Right ventricle myocardium superior (tissue), 1 donor: ENCODE measurements around the gene IDUA. TPM values are rescaled to one million over a fixed set of nuclear protein-coding genes. Genes with fewer than 3 reads are reported as not detected.
A peak's percentile ranks its signal among the peaks of the same experiment; 100 is the strongest.

Experiments
- ATAC-seq: fragments of 200-7000 bp; cut with Tn5 transposase; one replicate; pipeline ENCODE4 v1.9.1; 2020; ENCODE audit warnings: mild to moderate bottlenecking; ENCODE audit not compliant: poor library complexity
- DNase-seq: peaks from one replicate; pipeline ENCODE4 v3.0.0-alpha.2; 2020
- intact Hi-C: fragments of 100-400 bp; cut with DNase I; formaldehyde crosslinking; loops from one replicate; pipeline ENCODE4 v1.11.2; 2022
- total RNA-seq: library from RNA; stranded (reverse); fragmentation: NEBNext Ultra II Directional; extraction: Animal tissue kit (Norgen Biotek cat#: 25700); gene quantifications from one replicate; pipeline ENCODE4 v1.2.1, GENCODE V29; 2021
- donor health status: DM: no; HTN: yes; CAD: no; lungs with severe emphysema.

The IDUA gene
- total RNA-seq, 1 donor from 2014 or later = 8.4 TPM

- no peak for DNase-seq
- no peak for ATAC-seq
- intact Hi-C loops = no loop called here
Observed at GRCh38 chr4:982291-982690, 4.6 kb upstream of the IDUA start.

DNA sequence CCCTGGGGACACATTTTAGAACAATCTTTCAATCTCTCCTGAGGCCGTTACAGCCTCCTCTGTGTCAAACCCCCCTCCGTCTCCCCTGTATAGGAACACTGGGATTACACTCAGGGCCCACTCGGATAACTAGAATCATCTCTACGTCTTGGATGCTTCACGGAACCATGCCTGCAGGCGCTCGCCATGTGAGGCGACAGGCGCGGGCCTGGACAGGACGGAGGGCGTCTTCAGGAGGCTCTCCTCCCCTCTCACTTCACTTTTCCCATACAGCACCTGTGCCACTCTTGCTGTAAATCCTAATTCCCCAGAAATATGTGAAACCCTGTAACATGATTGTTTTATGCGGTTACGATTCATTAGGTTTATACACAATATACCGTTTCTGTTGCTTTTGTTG is 4.0 kb upstream of the IDUA start:
- DNase-seq (no peak), ATAC-seq (no peak)
- intact Hi-C loops = no loop called here

DNA sequence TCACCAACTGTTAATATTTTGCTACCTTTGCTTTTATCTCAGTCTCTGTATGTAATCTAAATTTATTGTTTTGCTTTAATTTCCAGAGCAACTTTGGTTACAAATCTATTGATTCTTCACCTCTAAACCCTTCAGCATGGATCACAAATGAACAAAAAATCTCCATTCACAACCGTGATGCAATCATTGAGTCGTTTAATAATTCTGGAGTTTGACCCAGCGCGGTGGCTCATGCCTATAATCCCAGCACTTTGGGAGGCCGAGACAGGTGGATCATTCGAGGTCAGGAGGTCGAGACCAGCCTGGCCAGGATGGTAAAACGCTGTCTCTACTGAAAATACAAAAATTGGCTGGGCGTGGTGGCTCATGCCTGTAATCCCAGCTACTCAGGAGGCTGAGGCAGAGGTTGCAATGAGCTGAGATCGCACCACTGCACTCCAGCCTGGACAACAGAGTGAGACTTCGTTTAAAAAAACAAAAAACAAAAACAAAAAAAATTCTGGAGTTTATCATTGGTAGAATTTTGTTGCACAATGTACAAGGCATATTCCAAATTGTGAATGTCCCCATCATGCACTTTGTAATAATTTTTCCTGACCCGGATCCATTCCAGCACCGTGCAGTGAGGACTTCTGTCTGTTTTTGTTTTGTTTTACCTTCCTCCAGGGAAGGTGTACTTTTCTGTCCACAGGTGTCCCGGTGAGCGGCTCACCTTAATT is 2.3 kb upstream of the IDUA start:
- DNase-seq (no peak), ATAC-seq (no peak)
- intact Hi-C loops = no loop called here

- peak; percentile 87 for DNase-seq
- ATAC-seq = peak; percentile 79
- intact Hi-C loops = no loop called here
Observed at GRCh38 chr4:985123-985830, 1.6 kb upstream of the IDUA start.

- ATAC-seq (peak; percentile 30), DNase-seq (no peak)
- intact Hi-C loops = no loop called here
Observed at GRCh38 chr4:986428-986878, 391 bp upstream of the IDUA start.

DNA sequence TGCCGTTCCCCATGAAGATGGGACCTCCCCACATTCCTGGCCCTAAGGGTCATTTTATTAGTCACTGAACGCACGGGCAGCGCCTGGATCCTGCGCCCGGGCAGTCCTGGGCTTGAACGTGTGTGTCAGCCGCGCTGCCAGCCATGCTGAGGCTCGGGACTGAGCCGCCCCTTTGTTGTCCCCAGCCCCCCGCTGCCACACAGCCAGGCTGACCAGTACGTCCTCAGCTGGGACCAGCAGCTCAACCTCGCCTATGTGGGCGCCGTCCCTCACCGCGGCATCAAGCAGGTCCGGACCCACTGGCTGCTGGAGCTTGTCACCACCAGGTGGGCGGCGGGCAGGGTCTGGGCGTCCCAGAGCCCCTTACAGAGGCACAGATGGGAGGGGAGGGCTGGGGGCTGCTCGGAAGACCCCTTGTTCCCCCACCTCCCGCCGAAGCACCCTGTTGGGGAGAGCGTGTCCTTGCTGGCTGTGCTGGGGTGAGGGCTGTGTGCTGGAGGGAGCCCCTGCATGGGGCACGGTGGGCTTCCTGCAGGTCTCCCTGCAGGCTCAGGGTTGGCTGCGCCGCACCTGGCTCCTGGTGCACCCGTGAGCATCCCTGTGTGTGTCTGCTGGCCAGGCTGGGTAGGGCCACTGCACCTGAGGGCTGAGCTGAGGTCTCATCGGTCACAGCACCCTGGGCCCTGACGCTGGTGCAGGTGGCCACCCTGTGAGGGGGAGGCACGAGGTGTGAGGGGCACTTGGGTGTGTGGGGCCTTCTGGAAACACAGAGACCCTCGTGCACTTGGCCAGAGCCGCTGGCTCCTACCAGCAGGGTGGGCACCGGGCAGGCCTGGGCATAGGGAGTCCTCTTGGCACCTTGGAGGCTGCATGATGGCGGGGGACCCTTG is 1.0 kb downstream of the IDUA start:
- intact Hi-C loops = no loop called here
- no peak for ATAC-seq
- DNase-seq = no peak

DNA sequence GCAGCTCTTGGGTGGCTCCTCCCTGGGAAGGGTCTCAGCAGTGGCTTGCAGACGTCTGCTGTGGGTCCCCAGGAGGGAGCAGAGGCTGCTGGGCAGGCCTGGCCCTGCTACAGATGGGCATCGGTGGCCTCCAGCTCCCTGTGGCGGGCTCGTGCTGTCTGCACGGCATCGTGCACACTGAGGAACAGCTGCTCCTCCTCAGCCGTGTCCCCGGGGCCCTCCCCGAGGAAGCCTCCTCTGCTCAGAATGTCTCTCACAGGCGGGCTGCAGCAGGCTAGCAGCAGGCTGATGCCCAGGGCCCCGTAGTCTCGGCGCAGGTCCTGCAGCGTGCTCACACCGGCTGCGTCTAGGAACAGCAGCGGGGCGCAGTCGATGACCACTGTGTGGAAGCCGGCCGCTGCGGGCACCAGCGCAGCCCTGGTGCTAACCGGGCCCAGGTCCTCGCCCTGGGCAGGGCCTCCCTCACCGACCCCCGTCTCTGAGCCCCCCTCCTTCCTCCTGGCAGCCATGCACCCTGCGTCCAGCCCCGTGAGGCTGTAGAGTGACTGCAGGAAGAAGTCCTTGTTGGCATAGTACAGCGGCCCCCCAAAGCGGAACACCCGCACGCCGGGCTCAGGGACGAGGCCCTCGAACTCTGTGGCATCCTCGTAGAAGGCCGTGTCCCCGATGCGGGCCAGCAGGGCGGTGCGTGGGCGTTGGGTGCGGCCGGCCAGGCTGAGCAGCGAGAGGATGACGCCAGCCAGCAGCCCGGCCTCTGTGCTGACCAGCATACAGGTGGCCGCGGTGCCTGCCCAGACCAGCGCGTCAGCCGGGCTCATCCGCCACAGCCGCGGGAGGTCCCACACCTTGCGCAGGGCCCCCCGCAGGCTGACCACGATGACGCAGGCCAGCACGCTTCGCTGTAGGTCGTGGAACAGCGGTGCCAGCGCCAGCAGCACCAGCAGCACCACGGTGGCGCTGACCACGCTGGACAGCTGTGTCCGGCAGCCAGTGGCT is 2.2 kb downstream of the IDUA start:
- intact Hi-C loops = no loop called here
- DNase-seq = no peak

DNA sequence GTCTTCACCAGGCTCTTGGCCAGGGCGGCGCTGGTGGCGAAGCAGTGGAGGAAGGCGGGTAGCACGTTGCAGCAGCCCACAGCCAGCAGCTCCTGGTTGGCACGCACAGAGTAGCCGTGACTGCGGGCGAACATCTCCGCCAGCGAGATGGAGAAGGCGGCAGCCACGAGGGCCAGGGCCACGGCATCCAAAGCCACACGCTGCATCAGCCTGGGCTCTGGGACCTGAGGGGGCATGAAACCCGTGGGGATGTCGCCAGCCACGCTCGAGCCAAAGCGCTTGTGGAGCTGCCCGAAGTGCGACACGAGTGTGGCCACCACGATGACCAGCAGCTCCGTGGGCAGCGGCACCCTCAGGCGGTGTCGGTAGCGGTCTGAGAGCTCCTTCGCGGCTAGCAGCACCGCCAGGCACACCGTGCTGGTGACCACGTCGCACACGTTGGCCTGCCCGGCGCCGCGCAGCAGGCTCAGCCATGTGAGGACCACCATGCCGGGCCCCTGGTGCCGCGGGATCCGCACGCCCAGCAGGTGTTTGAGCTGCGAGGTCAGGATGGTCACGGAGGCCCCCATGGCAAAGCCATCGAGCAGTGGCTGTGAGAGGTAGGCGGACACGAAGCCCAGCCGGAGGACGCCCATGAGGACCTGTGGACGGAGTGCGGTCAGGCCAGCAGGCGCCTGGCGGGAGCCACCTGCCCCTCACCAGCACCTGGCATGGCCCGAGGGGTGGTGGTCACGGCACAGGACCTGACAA is 3.1 kb downstream of the IDUA start:
- intact Hi-C loops = no loop called here
- no peak for ATAC-seq
- no peak for DNase-seq

More for the DNA sequence above, 2.2 kb downstream of the IDUA start:
- no peak for ATAC-seq

DNA sequence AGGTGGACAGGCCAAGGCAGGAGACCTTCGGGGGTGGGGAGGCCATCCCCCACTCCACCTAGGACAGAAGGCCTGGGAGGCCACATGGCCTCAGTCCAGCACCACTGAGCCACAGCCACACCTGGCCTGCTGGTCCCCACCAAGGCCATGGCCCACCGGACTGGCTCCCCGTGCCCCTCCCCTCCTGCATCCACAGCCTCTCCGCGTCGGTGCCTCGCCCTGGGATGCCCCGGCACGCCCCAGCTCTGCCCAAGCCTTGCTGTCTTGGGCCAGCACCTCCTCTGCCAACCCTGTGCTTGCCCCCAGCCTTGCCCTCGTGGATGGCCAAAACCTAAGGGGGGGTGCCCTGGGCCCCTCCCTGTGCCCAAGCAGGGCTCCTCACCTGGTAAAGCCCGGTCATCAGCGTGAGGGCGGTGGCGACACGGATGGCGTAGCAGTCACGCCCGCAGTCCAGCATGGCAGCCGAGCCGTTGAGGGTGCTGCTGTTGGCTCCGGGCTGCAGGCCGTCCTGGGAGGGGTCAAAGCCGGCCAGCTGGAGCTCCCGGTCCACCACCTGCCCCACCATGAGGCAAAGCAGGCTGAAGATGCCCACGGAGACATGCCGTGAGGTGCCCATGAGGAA is 4.0 kb downstream of the IDUA start:
- ATAC-seq (no peak), DNase-seq (no peak)
- intact Hi-C loops = no loop called here

DNA sequence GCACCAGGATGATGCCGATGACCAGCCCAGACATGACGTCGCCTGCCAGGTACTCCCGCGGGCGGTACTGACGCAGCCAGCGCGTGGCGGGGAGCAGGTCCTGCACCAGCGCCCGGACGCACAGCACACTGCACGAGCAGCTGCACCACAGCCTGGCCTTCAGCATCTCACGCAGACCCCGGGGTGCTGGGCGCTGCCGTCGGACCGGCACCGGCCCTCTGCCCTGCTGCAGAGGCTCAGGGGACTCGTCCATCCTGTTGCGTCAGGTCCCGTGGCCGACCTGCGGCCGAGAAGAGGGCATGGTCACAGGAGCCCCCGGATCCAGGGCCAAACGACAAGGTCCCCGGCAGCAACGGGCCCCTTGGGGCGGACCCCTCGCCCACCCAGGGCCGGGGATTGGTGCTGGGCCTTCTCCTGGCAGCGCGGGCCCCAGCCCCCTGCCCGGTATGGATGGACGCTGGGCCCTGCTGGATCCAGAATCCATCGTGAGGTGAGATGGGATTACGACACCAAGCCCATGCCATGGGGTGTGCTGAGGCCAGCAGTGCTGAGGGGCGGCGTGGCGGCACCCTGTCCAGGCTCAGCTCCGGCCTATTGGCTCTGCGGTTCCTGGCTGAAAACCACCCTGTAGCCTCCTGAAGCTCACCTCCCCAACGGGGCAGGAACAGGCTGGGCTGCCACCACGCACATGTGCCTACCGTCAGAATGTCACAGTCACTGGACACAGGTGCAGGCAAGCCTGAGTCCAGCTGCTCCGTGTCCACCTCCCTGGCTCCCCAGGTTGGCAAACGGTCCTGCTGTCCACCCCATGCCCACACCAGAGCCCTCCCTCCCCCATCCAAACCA is 4.8 kb downstream of the IDUA start:
- DNase-seq = no peak
- intact Hi-C loops = no loop called here
- no peak for ATAC-seq

DNA sequence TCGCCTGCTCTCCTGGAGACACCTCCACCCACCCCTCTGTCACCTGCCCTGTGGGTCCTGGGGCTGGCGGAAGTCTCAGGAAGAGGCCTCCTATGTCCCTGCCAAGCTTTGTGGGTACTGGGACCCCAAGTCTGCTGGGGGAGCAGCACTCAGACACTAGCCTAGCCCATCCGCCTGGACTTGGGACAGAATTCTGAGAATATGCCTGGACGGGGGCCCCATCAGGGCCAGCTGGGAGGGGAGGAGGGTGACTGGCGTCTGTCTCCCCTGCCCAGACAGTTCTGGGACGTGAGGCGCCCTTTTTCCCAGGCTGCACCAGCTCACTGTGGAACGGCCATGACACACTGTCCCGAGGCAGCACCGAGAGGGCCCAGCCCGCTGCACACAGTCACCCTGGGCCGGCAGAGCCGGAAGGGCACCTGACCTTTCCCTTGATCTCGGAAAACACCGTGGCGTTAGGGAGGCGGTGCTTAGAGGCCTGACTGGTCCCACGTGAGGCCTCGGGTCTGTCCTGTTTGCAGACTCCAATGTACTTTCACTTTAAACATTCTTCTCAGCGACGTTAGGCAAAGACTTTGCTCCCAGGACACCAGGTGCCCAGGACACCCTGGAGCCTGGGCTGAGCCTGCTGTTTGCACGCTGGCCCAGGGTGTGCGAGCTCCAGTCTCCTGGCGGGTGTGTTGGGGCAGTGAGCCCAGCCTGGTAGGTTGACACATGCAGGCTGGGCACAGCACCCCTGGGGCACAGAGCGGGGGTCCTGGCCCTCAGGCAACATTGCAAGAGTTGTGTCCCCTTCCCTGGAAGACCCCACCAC is 5.7 kb downstream of the IDUA start:
- intact Hi-C loops = no loop called here
- DNase-seq (no peak), ATAC-seq (peak; percentile 9)

DNA sequence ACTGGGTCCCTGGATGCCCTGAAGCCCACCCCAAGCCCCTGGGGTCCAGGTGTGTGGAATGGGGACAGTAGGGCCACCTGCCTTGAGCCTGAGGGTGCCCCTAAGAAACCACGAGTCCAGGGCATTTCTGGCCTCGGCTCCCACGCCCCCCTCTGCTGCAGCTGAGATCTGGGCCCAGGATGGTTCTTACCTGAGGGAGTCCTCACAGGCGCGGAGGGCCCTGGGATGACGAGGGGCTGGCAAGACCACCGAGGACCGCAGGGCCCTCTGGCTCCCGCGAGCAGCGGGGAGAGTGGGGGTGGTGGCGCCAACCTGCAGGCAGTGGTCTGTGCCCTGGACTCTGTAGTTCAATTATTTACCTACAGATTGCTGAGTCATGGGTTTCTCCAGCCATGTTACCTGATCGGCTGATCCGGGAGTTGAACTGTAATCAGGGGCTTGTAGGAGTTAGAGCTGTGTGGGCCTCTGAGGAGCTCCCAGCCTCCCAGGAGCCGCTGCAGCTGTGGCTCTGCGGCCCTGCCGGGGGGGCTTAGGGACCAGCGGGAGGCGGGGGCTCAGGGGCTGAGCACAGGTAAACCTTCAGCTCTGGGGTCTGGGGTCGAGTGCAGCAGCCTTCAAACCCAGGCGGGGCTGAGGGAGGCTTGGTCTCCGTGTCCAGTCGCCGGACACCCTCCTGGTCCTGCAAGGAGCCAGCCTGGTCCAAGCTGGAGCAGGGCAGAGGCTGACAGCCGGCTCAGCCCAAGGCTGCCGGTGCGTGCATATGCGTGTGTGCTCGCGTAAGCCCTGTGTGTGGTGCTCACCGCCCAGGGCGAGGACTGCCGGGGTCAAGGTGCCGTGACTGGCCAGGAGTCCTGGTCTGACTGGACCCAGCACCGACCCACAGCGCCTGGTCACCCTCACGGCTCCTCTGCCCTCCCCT is 6.5 kb downstream of the IDUA start, which contains the start of gene SLC26A1:
TSS of gene SLC26A1 (minus strand) at position 294 of the 919 bp plus-strand sequence. CDS start 1,701 bp downstream, outside the sequence.
- intact Hi-C loops = no loop called here
- ATAC-seq = no peak
- no peak for DNase-seq

- intact Hi-C loops = no loop called here
- ATAC-seq = no peak
- DNase-seq = no peak
Observed at GRCh38 chr4:995311-996026, 8.6 kb downstream of the IDUA start.
